ENCODE results near the gene LRRC46.

Gene LRRC46

GRCh38 chr17:47846716-47847340 lies 15.4 kb downstream of the LRRC46 start:
- no peak overlapping the region for H4K8ac ChIP-seq (ENCODE audit: low read length)
- H2BK5ac ChIP-seq (ENCODE audit: low read depth, low read length, poor library complexity, severe bottlenecking): no peak overlapping the region
- H3K27me3 ChIP-seq (ENCODE audit: control insufficient read depth in 1 of 2, insufficient read depth in 1 of 2, low read length in 2 of 2): peaks cover 61 to 74% of the 10 kb centered on the region in 2 experiments
- peaks cover 12% of the 10 kb centered on the region for H3K4me1 ChIP-seq (ENCODE audit: control insufficient read depth, insufficient read depth, low read depth, low read length)
- H3K18ac ChIP-seq (ENCODE audit: low read depth in 1 of 2, low read length in 2 of 2): no peak overlapping the region
- no peaks in the 10 kb centered on the region for H3K9me3 ChIP-seq (ENCODE audit: control insufficient read depth, low read length)
- H3K14ac ChIP-seq (ENCODE audit: low read length in 2 of 2): no peak overlapping the region
- no peak overlapping the region for H2BK12ac ChIP-seq (ENCODE audit: low read length in 2 of 2)
- H3K36me3 ChIP-seq (ENCODE audit: control insufficient read depth in 1 of 2, insufficient read depth in 2 of 2, low read depth in 1 of 2, low read length in 2 of 2): no peaks in the 10 kb centered on the region
- no peak for DNase-seq
- H2BK120ac ChIP-seq (ENCODE audit: low read depth, low read length): no peak overlapping the region
- no peaks in the 10 kb centered on the region for H3K79me1 ChIP-seq (replicated peaks; ENCODE audit: low read length, poor library complexity, severe bottlenecking)
- no peak overlapping the region for H2AFZ ChIP-seq (ENCODE audit: low read depth, low read length)
- H2AK5ac ChIP-seq (ENCODE audit: low read length, severe bottlenecking): no peak overlapping the region
- no peak overlapping the region for H4K91ac ChIP-seq (ENCODE audit: low read length)
- no peak overlapping the region for H3K4me3 ChIP-seq (ENCODE audit: insufficient read depth in 1 of 2, low read depth in 1 of 2, low read length in 2 of 2)
- H2BK15ac ChIP-seq (ENCODE audit: low read depth, poor library complexity, severe bottlenecking): no peak overlapping the region
- H3K9ac ChIP-seq (ENCODE audit: low read length): no peak overlapping the region
- no peak overlapping the region for H3K4me2 ChIP-seq (ENCODE audit: low read length, poor library complexity, severe bottlenecking)
- H3K4ac ChIP-seq (ENCODE audit: low read depth in 1 of 2, low read length in 2 of 2): no peak overlapping the region
- no peak overlapping the region for H3K27ac ChIP-seq (ENCODE audit: low read length, poor library complexity, severe bottlenecking)
- 24% methylated on average over 31 of the region's 31 CpGs for WGBS
- H3K23ac ChIP-seq (ENCODE audit: low read length in 2 of 2): no peak overlapping the region

- no peak overlapping the region for H2BK5ac ChIP-seq (ENCODE audit: low read depth, low read length, poor library complexity, severe bottlenecking)
- 36% methylated on average over 71 of the region's 71 CpGs for WGBS
- no peak overlapping the region for H2BK120ac ChIP-seq (ENCODE audit: low read depth, low read length)
- H3K27ac ChIP-seq (ENCODE audit: low read length, poor library complexity, severe bottlenecking): no peak overlapping the region
- DNase-seq: no peak
- peaks cover 12% of the 10 kb centered on the region for H3K4me1 ChIP-seq (ENCODE audit: control insufficient read depth, insufficient read depth, low read depth, low read length)
- H3K4ac ChIP-seq (ENCODE audit: low read depth in 1 of 2, low read length in 2 of 2): no peak overlapping the region
- no peak overlapping the region for H2AK5ac ChIP-seq (ENCODE audit: low read length, severe bottlenecking)
- no peak overlapping the region for H3K23ac ChIP-seq (ENCODE audit: low read length in 2 of 2)
- H2AFZ ChIP-seq (ENCODE audit: low read depth, low read length): no peak overlapping the region
- no peak overlapping the region for H3K4me2 ChIP-seq (ENCODE audit: low read length, poor library complexity, severe bottlenecking)
- no peak overlapping the region for H4K91ac ChIP-seq (ENCODE audit: low read length)
- H2BK12ac ChIP-seq (ENCODE audit: low read length in 2 of 2): no peak overlapping the region
- H3K36me3 ChIP-seq (ENCODE audit: control insufficient read depth in 1 of 2, insufficient read depth in 2 of 2, low read depth in 1 of 2, low read length in 2 of 2): no peaks in the 10 kb centered on the region
- H3K18ac ChIP-seq (ENCODE audit: low read depth in 1 of 2, low read length in 2 of 2): no peak overlapping the region
- H3K14ac ChIP-seq (ENCODE audit: low read length in 2 of 2): no peak overlapping the region
- no peak overlapping the region for H3K9ac ChIP-seq (ENCODE audit: low read length)
- H3K27me3 ChIP-seq (ENCODE audit: control insufficient read depth in 1 of 2, insufficient read depth in 1 of 2, low read length in 2 of 2): peaks cover 69 to 82% of the 10 kb centered on the region in 2 experiments
- H4K8ac ChIP-seq (ENCODE audit: low read length): no peak overlapping the region
- no peaks in the 10 kb centered on the region for H3K9me3 ChIP-seq (ENCODE audit: control insufficient read depth, low read length)
- H3K79me1 ChIP-seq (replicated peaks; ENCODE audit: low read length, poor library complexity, severe bottlenecking): no peaks in the 10 kb centered on the region
- H3K4me3 ChIP-seq (ENCODE audit: insufficient read depth in 1 of 2, low read depth in 1 of 2, low read length in 2 of 2): no peak overlapping the region
- no peak overlapping the region for H2BK15ac ChIP-seq (ENCODE audit: low read depth, poor library complexity, severe bottlenecking)
Observed at GRCh38 chr17:47847341-47848197, 16.1 kb downstream of the LRRC46 start.

GRCh38 chr17:47848198-47848513 lies 16.7 kb downstream of the LRRC46 start:
- Histone ChIP-seq H2BK15ac (ENCODE audit: low read depth, poor library complexity, severe bottlenecking) (no peak overlapping the region), H3K14ac (ENCODE audit: low read length in 2 of 2) (no peak overlapping the region), H3K36me3 (ENCODE audit: control insufficient read depth in 1 of 2, insufficient read depth in 2 of 2, low read depth in 1 of 2, low read length in 2 of 2) (no peaks in the 10 kb centered on the region)

GRCh38 chr17:47850373-47850691 lies 18.9 kb downstream of the LRRC46 start:
- H4K91ac ChIP-seq (ENCODE audit: low read length): no peak overlapping the region
- no peaks in the 10 kb centered on the region for H3K9me3 ChIP-seq (ENCODE audit: control insufficient read depth, low read length)
- H3K27me3 ChIP-seq (ENCODE audit: control insufficient read depth in 1 of 2, insufficient read depth in 1 of 2, low read length in 2 of 2): peaks cover 92 to 95% of the 10 kb centered on the region in 2 experiments
- H2BK15ac ChIP-seq (ENCODE audit: low read depth, poor library complexity, severe bottlenecking): no peak overlapping the region
- 20% methylated on average over 9 of the region's 9 CpGs for WGBS
- no peak for DNase-seq
- no peak overlapping the region for H2BK12ac ChIP-seq (ENCODE audit: low read length in 2 of 2)
- H2AFZ ChIP-seq (ENCODE audit: low read depth, low read length): no peak overlapping the region
- no peak overlapping the region for H2BK120ac ChIP-seq (ENCODE audit: low read depth, low read length)
- peak overlapping the region; percentile 32 for H3K9ac ChIP-seq (ENCODE audit: low read length)
- no peak overlapping the region for H4K8ac ChIP-seq (ENCODE audit: low read length)
- H3K4me1 ChIP-seq (ENCODE audit: control insufficient read depth, insufficient read depth, low read depth, low read length): peaks cover 12% of the 10 kb centered on the region
- no peaks in the 10 kb centered on the region for H3K79me1 ChIP-seq (replicated peaks; ENCODE audit: low read length, poor library complexity, severe bottlenecking)
- H3K36me3 ChIP-seq (ENCODE audit: control insufficient read depth in 1 of 2, insufficient read depth in 2 of 2, low read depth in 1 of 2, low read length in 2 of 2): no peaks in the 10 kb centered on the region
- no peak overlapping the region for H3K14ac ChIP-seq (ENCODE audit: low read length in 2 of 2)
- H3K18ac ChIP-seq (ENCODE audit: low read depth in 1 of 2, low read length in 2 of 2): no peak overlapping the region
- H3K4me2 ChIP-seq (ENCODE audit: low read length, poor library complexity, severe bottlenecking): peak overlapping the region; percentile 78
- H3K4me3 ChIP-seq (ENCODE audit: insufficient read depth in 1 of 2, low read depth in 1 of 2, low read length in 2 of 2): peak overlapping the region in 1 of 2 experiments; percentile 61
- no peak overlapping the region for H3K23ac ChIP-seq (ENCODE audit: low read length in 2 of 2)
- no peak overlapping the region for H2AK5ac ChIP-seq (ENCODE audit: low read length, severe bottlenecking)
- H3K27ac ChIP-seq (ENCODE audit: low read length, poor library complexity, severe bottlenecking): no peak overlapping the region
- no peak overlapping the region for H3K4ac ChIP-seq (ENCODE audit: low read depth in 1 of 2, low read length in 2 of 2)
- no peak overlapping the region for H2BK5ac ChIP-seq (ENCODE audit: low read depth, low read length, poor library complexity, severe bottlenecking)

More at GRCh38 chr17:47848198-47848513, 16.7 kb downstream of the LRRC46 start:
- H3K27ac ChIP-seq (ENCODE audit: low read length, poor library complexity, severe bottlenecking): no peak overlapping the region
- no peak overlapping the region for H2AK5ac ChIP-seq (ENCODE audit: low read length, severe bottlenecking)
- H2BK5ac ChIP-seq (ENCODE audit: low read depth, low read length, poor library complexity, severe bottlenecking): no peak overlapping the region
- no peak overlapping the region for H3K4me3 ChIP-seq (ENCODE audit: insufficient read depth in 1 of 2, low read depth in 1 of 2, low read length in 2 of 2)
- no peak overlapping the region for H2AFZ ChIP-seq (ENCODE audit: low read depth, low read length)
- no peak overlapping the region for H3K4ac ChIP-seq (ENCODE audit: low read depth in 1 of 2, low read length in 2 of 2)
- no peak overlapping the region for H4K91ac ChIP-seq (ENCODE audit: low read length)
- H3K79me1 ChIP-seq (replicated peaks; ENCODE audit: low read length, poor library complexity, severe bottlenecking): no peaks in the 10 kb centered on the region
- H3K4me1 ChIP-seq (ENCODE audit: control insufficient read depth, insufficient read depth, low read depth, low read length): peaks cover 12% of the 10 kb centered on the region
- WGBS: 38% methylated on average over 14 of the region's 23 CpGs
- DNase-seq: no peak
- H3K27me3 ChIP-seq (ENCODE audit: control insufficient read depth in 1 of 2, insufficient read depth in 1 of 2, low read length in 2 of 2): peaks cover 75 to 87% of the 10 kb centered on the region in 2 experiments
- no peak overlapping the region for H2BK120ac ChIP-seq (ENCODE audit: low read depth, low read length)
- no peak overlapping the region for H3K18ac ChIP-seq (ENCODE audit: low read depth in 1 of 2, low read length in 2 of 2)
- no peak overlapping the region for H3K23ac ChIP-seq (ENCODE audit: low read length in 2 of 2)
- H3K9me3 ChIP-seq (ENCODE audit: control insufficient read depth, low read length): no peaks in the 10 kb centered on the region
- no peak overlapping the region for H2BK12ac ChIP-seq (ENCODE audit: low read length in 2 of 2)
- no peak overlapping the region for H3K4me2 ChIP-seq (ENCODE audit: low read length, poor library complexity, severe bottlenecking)
- no peak overlapping the region for H4K8ac ChIP-seq (ENCODE audit: low read length)
- no peak overlapping the region for H3K9ac ChIP-seq (ENCODE audit: low read length)

All from mesenchymal stem cell (in vitro differentiated cells and primary cell).